HG03175 (cell line): Measurements from ENCODE around the gene GM2A.
A peak's percentile ranks its signal among the peaks of the same experiment; 100 is the strongest.

Experiments used
- ATAC-seq: cut with Tn5 transposase; IDR thresholded peaks from one replicate; pipeline ENCODE4 v1.9.1; 2021; ENCODE audit warnings: mild to moderate bottlenecking, moderate library complexity; ENCODE audit not compliant: unreplicated experiment

GM2A gene

GRCh38 chr5:151252762-151253604, at the start of gene GM2A:
GM2A (plus strand) TSS chr5:151253185; CDS start chr5:151253217, 32 bp downstream.
- ATAC-seq: peak; percentile 80

- ATAC-seq: no peak
Observed at GRCh38 chr5:151204051-151204450, 48.9 kb upstream of the GM2A start.

GRCh38 chr5:151205411-151205810, 47.6 kb upstream of the GM2A start:
- no peak for ATAC-seq

- no peak for ATAC-seq
Observed at GRCh38 chr5:151208481-151208914, 44.5 kb upstream of the GM2A start.

- ATAC-seq: no peak
Observed at GRCh38 chr5:151212406-151212798, 40.6 kb upstream of the GM2A start.

GRCh38 chr5:151213803-151214613, 39.0 kb upstream of the GM2A start:
- peak; percentile 81 for ATAC-seq

- peak; percentile 69 for ATAC-seq
Observed at GRCh38 chr5:151214614-151215545, 38.1 kb upstream of the GM2A start.

- ATAC-seq: no peak
Observed at GRCh38 chr5:151215546-151215880, 37.5 kb upstream of the GM2A start.

GRCh38 chr5:151216781-151217180, 36.2 kb upstream of the GM2A start:
- no peak for ATAC-seq

GRCh38 chr5:151218177-151218576, 34.8 kb upstream of the GM2A start:
- ATAC-seq: no peak

- ATAC-seq: no peak
Observed at GRCh38 chr5:151219138-151219537, 33.8 kb upstream of the GM2A start.

GRCh38 chr5:151219789-151220188, 33.2 kb upstream of the GM2A start:
- no peak for ATAC-seq

GRCh38 chr5:151221574-151221973, 31.4 kb upstream of the GM2A start:
- ATAC-seq: no peak

GRCh38 chr5:151222054-151222789, 30.8 kb upstream of the GM2A start:
- no peak for ATAC-seq

GRCh38 chr5:151222790-151223446, 30.1 kb upstream of the GM2A start:
- peak; percentile 63 for ATAC-seq

- peak; percentile 75 for ATAC-seq
Observed at GRCh38 chr5:151223447-151224264, 29.3 kb upstream of the GM2A start, which contains the start of gene CCDC69. CCDC69 (minus strand) TSS chr5:151224092; CDS start chr5:151223970, 122 bp downstream.

- peak; percentile 56 for ATAC-seq
Observed at GRCh38 chr5:151224372-151224771, 28.6 kb upstream of the GM2A start.

GRCh38 chr5:151225071-151225470, 27.9 kb upstream of the GM2A start:
- no peak for ATAC-seq

GRCh38 chr5:151225475-151225874, 27.5 kb upstream of the GM2A start:
- ATAC-seq: no peak
